ENCODE measurements around the gene DNAL1.

DNA sequence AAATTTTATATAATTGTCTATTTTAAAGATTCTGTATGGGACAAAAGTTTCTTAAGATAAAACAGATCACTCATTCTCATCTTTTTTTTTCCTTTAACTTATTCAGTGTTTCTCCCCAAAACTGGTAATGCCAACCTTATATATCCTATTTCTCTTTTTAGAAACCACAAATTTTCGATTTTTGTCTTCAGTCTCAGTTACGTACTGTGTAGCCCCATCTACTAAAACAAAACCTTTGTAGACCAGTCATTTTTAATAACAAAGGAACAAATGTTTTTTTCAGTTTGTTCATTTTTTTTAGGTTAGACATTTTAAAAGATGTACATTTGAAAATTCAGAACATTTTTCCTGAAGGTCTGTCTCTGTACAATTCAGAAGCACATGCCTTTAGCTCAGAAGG is 51.2 kb downstream of the DNAL1 start:
- no peak for TF ChIP-seq EZH2 (IDR thresholded peaks at IDR 0.05; ENCODE audit: low read depth)
- TF ChIP-seq, protein P1, sequence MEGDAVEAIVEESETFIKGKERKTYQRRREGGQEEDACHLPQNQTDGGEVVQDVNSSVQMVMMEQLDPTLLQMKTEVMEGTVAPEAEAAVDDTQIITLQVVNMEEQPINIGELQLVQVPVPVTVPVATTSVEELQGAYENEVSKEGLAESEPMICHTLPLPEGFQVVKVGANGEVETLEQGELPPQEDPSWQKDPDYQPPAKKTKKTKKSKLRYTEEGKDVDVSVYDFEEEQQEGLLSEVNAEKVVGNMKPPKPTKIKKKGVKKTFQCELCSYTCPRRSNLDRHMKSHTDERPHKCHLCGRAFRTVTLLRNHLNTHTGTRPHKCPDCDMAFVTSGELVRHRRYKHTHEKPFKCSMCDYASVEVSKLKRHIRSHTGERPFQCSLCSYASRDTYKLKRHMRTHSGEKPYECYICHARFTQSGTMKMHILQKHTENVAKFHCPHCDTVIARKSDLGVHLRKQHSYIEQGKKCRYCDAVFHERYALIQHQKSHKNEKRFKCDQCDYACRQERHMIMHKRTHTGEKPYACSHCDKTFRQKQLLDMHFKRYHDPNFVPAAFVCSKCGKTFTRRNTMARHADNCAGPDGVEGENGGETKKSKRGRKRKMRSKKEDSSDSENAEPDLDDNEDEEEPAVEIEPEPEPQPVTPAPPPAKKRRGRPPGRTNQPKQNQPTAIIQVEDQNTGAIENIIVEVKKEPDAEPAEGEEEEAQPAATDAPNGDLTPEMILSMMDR (conservative IDR thresholded peaks at IDR 0.05) = no peak

Data from PC-9 (cell line).